Sigmoid colon (tissue), 7 donors: Measurements from ENCODE around the gene FNDC11. TPM values are rescaled to one million over a fixed set of nuclear protein-coding genes. Genes with fewer than 3 reads are reported as not detected.

Experiments used
- DNase-seq: peaks from one replicate; pipeline ENCODE4 v3.0.0-alpha.2; 2019
- H3K27ac ChIP-seq, 4 donors: fragments of 200-600 bp; sonication (generic); one replicate each; pipeline ENCODE4 v1.5.1; 2016 to 2019; ENCODE audit warnings: mild to moderate bottlenecking in 1 of 4
- H3K27me3 ChIP-seq, 3 donors: fragments of 200-600 bp; sonication (generic); one replicate each; pipeline ENCODE4 v1.5.1; 2019; ENCODE audit warnings: mild to moderate bottlenecking in 1 of 3
- H3K36me3 ChIP-seq, 4 donors: fragments of 200-600 bp; sonication (generic); one replicate each; pipeline ENCODE4 v1.5.1; 2016 to 2019
- H3K4me1 ChIP-seq, 4 donors: fragments of 200-600 bp; sonication (generic); one replicate each; pipeline ENCODE4 v1.5.1; 2017 to 2019
- H3K4me3 ChIP-seq, 4 donors: fragments of 200-600 bp; sonication (generic); one replicate each; pipeline ENCODE4 v1.5.1; 2017 to 2019; ENCODE audit warnings: mild to moderate bottlenecking in 2 of 4, moderate library complexity in 1 of 4
- H3K9me3 ChIP-seq, 4 donors: fragments of 200-600 bp in 3 of 4; sonication (generic) in 3 of 4; one replicate each; pipeline versions ENCODE4 v1.5.1 to v1.6.1; 2013 to 2019
- CTCF ChIP-seq, 4 experiments: fragments of 450-650 bp in 3 of 4; fragments of 200-600 bp in 1 of 4; IDR thresholded peaks; one replicate each; pipeline ENCODE4 v1.5.1; 2016 to 2019; ENCODE audit warnings: antibody characterized with exemption in 4 of 4, mild to moderate bottlenecking in 3 of 4, moderate library complexity in 2 of 4
- EP300 ChIP-seq, 4 donors: sonication (generic); formaldehyde crosslinking; IDR thresholded peaks; one replicate each; pipeline ENCODE4 v1.6.1; 2017; ENCODE audit warnings: antibody characterized with exemption in 4 of 4
- POLR2A ChIP-seq, 2 donors: fragments of 450-650 bp; IDR thresholded peaks; one replicate each; pipeline ENCODE4 v1.6.1; 2016; ENCODE audit warnings: antibody characterized with exemption in 2 of 2, mild to moderate bottlenecking in 2 of 2, moderate library complexity in 2 of 2
- POLR2AphosphoS5 ChIP-seq, 4 donors: sonication (generic); formaldehyde crosslinking; IDR thresholded peaks; one replicate each; pipeline ENCODE4 v1.6.1; 2017; ENCODE audit warnings: antibody characterized with exemption in 4 of 4
- WGBS, 2 donors: extraction: QIAGEN DNeasy Blood & Tissue Kit; methylation state at CpG; one replicate each; pipeline ENCODE4 v1.1.7; 2013; 5-methylcytosine and 5-hydroxymethylcytosine counted together
- intact Hi-C: fragments of 100-400 bp; cut with DNase I; formaldehyde crosslinking; loops from one replicate; pipeline ENCODE4 v1.15.1; 2023
- polyA plus RNA-seq, 3 donors: library from polyadenylated mRNA; stranded (reverse); fragments of 200-250 nt; gene quantifications; one replicate each; pipeline ENCODE4 v1.2.3, GENCODE V29; 2013
- total RNA-seq, 4 donors: library from RNA; depleted of rRNA; stranded (reverse); fragments of >200 nt; gene quantifications; one replicate each; pipeline ENCODE4 v1.1.0, GENCODE V29; 2016
- donor health status: healthy with polysubstance abuse.
- donor health status: Bipolar disorder and iron deficiency.
- donor health status: healthy.

FNDC11 gene
- total and polyA plus RNA-seq, 7 donors: under 0.01 to 0.55 (median 0.41) TPM; not detected in 1

GRCh38 chr20:63567386-63568169, 13.6 kb downstream of the FNDC11 start:
- 66 to 80% methylated on average over 37 of the region's 37 CpGs for WGBS, 2 donors
- Histone ChIP-seq H3K27me3 (no peaks in the 10 kb centered on the region), H3K4me3 (no peak overlapping the region), H3K36me3 (peaks cover 0 to 37% (median 15%) of the 10 kb centered on the region in 4 donors), H3K9me3 (no peaks in the 10 kb centered on the region), H3K27ac (no peak overlapping the region), H3K4me1 (peaks cover 0 to 7% (median under 1%) of the 10 kb centered on the region in 4 donors)
- DNase-seq: no peak
- TF ChIP-seq CTCF (IDR thresholded peaks at IDR 0.05) (no peak), POLR2A (IDR thresholded peaks at IDR 0.05) (no peak), EP300 (IDR thresholded peaks at IDR 0.05) (no peak), POLR2AphosphoS5 (IDR thresholded peaks at IDR 0.05) (no peak)
- intact Hi-C loops: no loop called here

GRCh38 chr20:63568170-63568981, 14.4 kb downstream of the FNDC11 start:
- Histone ChIP-seq H3K4me3 (no peak overlapping the region), H3K4me1 (peaks cover 0 to 15% (median 8%) of the 10 kb centered on the region in 4 donors), H3K36me3 (peaks cover 0 to 32% (median 11%) of the 10 kb centered on the region in 4 donors), H3K27ac (no peak overlapping the region), H3K9me3 (no peaks in the 10 kb centered on the region), H3K27me3 (no peaks in the 10 kb centered on the region)
- no peak for DNase-seq
- WGBS, 2 donors: 64 to 84% methylated on average over 43 of the region's 43 CpGs
- intact Hi-C loops: no loop called here
- no peak for TF ChIP-seq POLR2A (IDR thresholded peaks at IDR 0.05)
- TF ChIP-seq EP300 (IDR thresholded peaks at IDR 0.05): no peak
- TF ChIP-seq POLR2AphosphoS5 (IDR thresholded peaks at IDR 0.05): no peak
- TF ChIP-seq CTCF (IDR thresholded peaks at IDR 0.05): no peak

- intact Hi-C loops: no loop called here
- Histone ChIP-seq H3K4me1 (peaks cover 0 to 22% (median 13%) of the 10 kb centered on the region in 4 donors), H3K36me3 (peaks cover 0 to 24% (median 2%) of the 10 kb centered on the region in 4 donors), H3K4me3 (no peak overlapping the region), H3K27me3 (no peaks in the 10 kb centered on the region), H3K27ac (no peak overlapping the region), H3K9me3 (no peaks in the 10 kb centered on the region)
- TF ChIP-seq EP300 (IDR thresholded peaks at IDR 0.05) (no peak), CTCF (IDR thresholded peaks at IDR 0.05) (no peak), POLR2AphosphoS5 (IDR thresholded peaks at IDR 0.05) (no peak), POLR2A (IDR thresholded peaks at IDR 0.05) (no peak)
- no peak for DNase-seq
- 90 to 91% methylated on average over 46 of the region's 46 CpGs for WGBS, 2 donors
Measured at GRCh38 chr20:63568986-63569949, 15.3 kb downstream of the FNDC11 start.
